MM.1S (cell line): Measurements from ENCODE around the gene SCRN2.

Source experiments
- DNase-seq: peaks from one replicate; pipeline ENCODE4 v3.0.0-alpha.2; 2015
- H2AFZ ChIP-seq: fragments of 300-600 bp; sonication (generic); 2 replicates; pipeline ENCODE4 v1.6.0; 2016; ENCODE audit warnings: antibody characterized with exemption, low read length
- H3F3A ChIP-seq: fragments of 300-600 bp; sonication (generic); 2 replicates; pipeline ENCODE4 v1.6.1; 2016; ENCODE audit warnings: mild to moderate bottlenecking, antibody characterized with exemption, low read length, moderate library complexity, mixed read lengths; ENCODE audit not compliant: insufficient read depth
- H3K27ac ChIP-seq: fragments of 300-600 bp; sonication (generic); 2 replicates; pipeline ENCODE4 v1.5.1; 2016; ENCODE audit warnings: mild to moderate bottlenecking, low read length
- H3K27me3 ChIP-seq: fragments of 300-600 bp; sonication (generic); replicated peaks from 2 replicates; pipeline ENCODE4 v1.6.0; 2016; ENCODE audit warnings: low read length; ENCODE audit not compliant: insufficient read depth
- H3K36me3 ChIP-seq: fragments of 300-600 bp; sonication (generic); replicated peaks from 2 replicates; pipeline ENCODE4 v1.6.1; 2016; ENCODE audit warnings: mild to moderate bottlenecking, low read length, mixed read lengths; ENCODE audit not compliant: insufficient read depth
- H3K4me1 ChIP-seq: fragments of 300-600 bp; sonication (generic); 2 replicates; pipeline ENCODE4 v1.6.1; 2016; ENCODE audit warnings: low read length, mixed read lengths
- H3K4me2 ChIP-seq: fragments of 300-600 bp; sonication (generic); 2 replicates; pipeline ENCODE4 v1.6.0; 2016; ENCODE audit warnings: low read depth, low read length
- H3K4me3 ChIP-seq: fragments of 300-600 bp; sonication (generic); 2 replicates; pipeline ENCODE4 v1.5.1; 2016; ENCODE audit warnings: low read length, mixed read lengths
- H3K79me2 ChIP-seq: fragments of 300-600 bp; sonication (generic); 2 replicates; pipeline ENCODE4 v1.6.1; 2016; ENCODE audit warnings: mixed run types, low read length, mixed read lengths
- H3K9ac ChIP-seq: fragments of 300-600 bp; sonication (generic); 2 replicates; pipeline ENCODE4 v1.6.1; 2016; ENCODE audit warnings: low read length, mixed read lengths
- H3K9me2 ChIP-seq: fragments of 300-600 bp; sonication (generic); replicated peaks from 2 replicates; pipeline ENCODE4 v1.6.1; 2016; ENCODE audit warnings: mild to moderate bottlenecking, low read length, mixed read lengths; ENCODE audit not compliant: insufficient read depth
- H3K9me3 ChIP-seq: fragments of 300-600 bp; sonication (generic); replicated peaks from 2 replicates; pipeline ENCODE4 v1.6.1; 2016; ENCODE audit warnings: mild to moderate bottlenecking, low read length, mixed read lengths; ENCODE audit not compliant: insufficient read depth
- H4K20me1 ChIP-seq: fragments of 300-600 bp; sonication (generic); 2 replicates; pipeline ENCODE4 v1.6.1; 2016; ENCODE audit warnings: mild to moderate bottlenecking, low read length, moderate library complexity, mixed read lengths; ENCODE audit not compliant: insufficient read depth
- CTCF ChIP-seq: fragments of 300-600 bp; sonication (generic); IDR thresholded peaks from 2 replicates; pipeline ENCODE4 v1.5.1; 2016; ENCODE audit warnings: antibody characterized with exemption, low read length, mixed read lengths
- EZH2 ChIP-seq: fragments of 300-600 bp; sonication (generic); optimal IDR thresholded peaks from 2 replicates; pipeline ENCODE3; 2017; ENCODE audit warnings: low read depth, mild to moderate bottlenecking, antibody characterized with exemption, low read length, mixed read lengths
- EZH2phosphoT487 ChIP-seq: fragments of 300-600 bp; sonication (generic); IDR thresholded peaks from 2 replicates; pipeline ENCODE4 v1.6.1; 2018; ENCODE audit warnings: antibody characterized with exemption, low read length

Gene SCRN2

GRCh38 chr17:47838636-47839035, 2.4 kb downstream of the SCRN2 start:
- no peaks in the 10 kb centered on the region for H3K27me3 ChIP-seq
- DNase-seq, result no peak
- TF ChIP-seq CTCF (no peak), EZH2 (no peak), EZH2phosphoT487 (no peak)
- no peak overlapping the region for H3K4me3 ChIP-seq
- H3F3A ChIP-seq, result peaks cover 6% of the 10 kb centered on the region; the same call in 1 of the 2 replicates
- H3K9ac ChIP-seq, result no peak overlapping the region
- 0 out of 2 replicates have a peak, but pooled peaks cover 5% of the 10 kb centered on the region for H3K79me2 ChIP-seq
- no peak overlapping the region for H3K27ac ChIP-seq
- no peaks in the 10 kb centered on the region for H3K9me3 ChIP-seq
- H3K4me2 ChIP-seq, result no peak overlapping the region
- H3K36me3 ChIP-seq, result no peaks in the 10 kb centered on the region
- H3K4me1 ChIP-seq, result peaks cover 16% of the 10 kb centered on the region
- H2AFZ ChIP-seq, result no peak overlapping the region
- H3K9me2 ChIP-seq, result no peaks in the 10 kb centered on the region
- no peaks in the 10 kb centered on the region for H4K20me1 ChIP-seq

- DNase-seq, result no peak
Observed at GRCh38 chr17:47837401-47838039, 3.6 kb downstream of the SCRN2 start.

GRCh38 chr17:47836601-47837000, 4.5 kb downstream of the SCRN2 start:
- Histone ChIP-seq H2AFZ (no peak overlapping the region), H3K9me2 (no peaks in the 10 kb centered on the region), H3K9ac (no peak overlapping the region), H3K9me3 (no peaks in the 10 kb centered on the region), H3K79me2 (0 out of 2 replicates have a peak, but pooled peaks cover 5% of the 10 kb centered on the region), H3K27me3 (no peaks in the 10 kb centered on the region), H3F3A (no peaks in the 10 kb centered on the region), H3K4me1 (peaks cover 13% of the 10 kb centered on the region), H3K4me2 (no peak overlapping the region), H4K20me1 (no peaks in the 10 kb centered on the region), H3K36me3 (no peaks in the 10 kb centered on the region), H3K4me3 (no peak overlapping the region), H3K27ac (no peak overlapping the region)
- TF ChIP-seq EZH2 (no peak), CTCF (no peak), EZH2phosphoT487 (no peak)
- DNase-seq, result no peak

More at GRCh38 chr17:47837401-47838039, 3.6 kb downstream of the SCRN2 start:
- Histone ChIP-seq H3K27ac (no peak overlapping the region), H3K27me3 (no peaks in the 10 kb centered on the region), H3K4me2 (no peak overlapping the region), H3K79me2 (0 out of 2 replicates have a peak, but pooled peaks cover 5% of the 10 kb centered on the region), H3K4me1 (peaks cover 16% of the 10 kb centered on the region), H3K4me3 (no peak overlapping the region), H3K9me2 (no peaks in the 10 kb centered on the region), H3K9ac (no peak overlapping the region), H3K36me3 (no peaks in the 10 kb centered on the region), H4K20me1 (no peaks in the 10 kb centered on the region), H3F3A (peaks cover 6% of the 10 kb centered on the region; the same call in 1 of the 2 replicates), H3K9me3 (no peaks in the 10 kb centered on the region), H2AFZ (no peak overlapping the region)
- TF ChIP-seq EZH2, result no peak
- TF ChIP-seq CTCF, result no peak
- no peak for TF ChIP-seq EZH2phosphoT487
